RWPE2 (cell line): ENCODE measurements around the gene CAMSAP3.

Source experiments
- ATAC-seq: fragments of 200-7000 bp; cut with Tn5 transposase; 3 replicates; pipeline ENCODE4 v1.9.1; 2021; ENCODE audit warnings: low read depth
- DNase-seq: peaks from one replicate; pipeline ENCODE4 v3.0.0-alpha.2; 2020; ENCODE audit warnings: low spot score
- H3K27ac ChIP-seq: fragments of 450-650 bp; 2 replicates; pipeline ENCODE4 v1.5.1; 2017; ENCODE audit warnings: mild to moderate bottlenecking; ENCODE audit not compliant: poor library complexity, severe bottlenecking
- H3K27me3 ChIP-seq: fragments of 250-450 bp; sonication (Bioruptor Pico); 2 replicates; pipeline ENCODE4 v1.5.1; 2021; ENCODE audit warnings: mild to moderate bottlenecking, moderate library complexity; ENCODE audit not compliant: insufficient read depth, poor library complexity, severe bottlenecking
- H3K36me3 ChIP-seq: fragments of 250-450 bp; sonication (Bioruptor Pico); 2 replicates; pipeline ENCODE4 v1.5.1; 2020; ENCODE audit warnings: low read depth, mild to moderate bottlenecking, moderate library complexity
- H3K4me1 ChIP-seq: fragments of 250-450 bp; sonication (Bioruptor Pico); 2 replicates; pipeline ENCODE4 v1.5.1; 2021; ENCODE audit warnings: mild to moderate bottlenecking, moderate library complexity; ENCODE audit not compliant: insufficient read depth, poor library complexity, severe bottlenecking
- H3K4me3 ChIP-seq: fragments of 250-450 bp; sonication (Bioruptor Pico); 2 replicates; pipeline ENCODE4 v1.5.1; 2021; ENCODE audit warnings: mild to moderate bottlenecking, moderate library complexity; ENCODE audit not compliant: severe bottlenecking
- H3K9me3 ChIP-seq: fragments of 250-450 bp; sonication (Bioruptor Pico); 2 replicates; pipeline ENCODE4 v1.5.1; 2021; ENCODE audit warnings: mild to moderate bottlenecking, moderate library complexity; ENCODE audit not compliant: severe bottlenecking
- CTCF ChIP-seq: fragments of 450-650 bp; IDR thresholded peaks from one replicate; pipeline ENCODE4 v1.5.1; 2017; ENCODE audit warnings: mild to moderate bottlenecking, moderate library complexity; ENCODE audit not compliant: poor library complexity, severe bottlenecking

The CAMSAP3 gene

GRCh38 chr19:7589822-7590221, 5.8 kb upstream of the CAMSAP3 start:
- Histone ChIP-seq H3K9me3 (no peaks in the 10 kb centered on the region), H3K4me1 (no peaks in the 10 kb centered on the region), H3K27me3 (no peaks in the 10 kb centered on the region), H3K36me3 (no peaks in the 10 kb centered on the region), H3K4me3 (no peak overlapping the region), H3K27ac (no peak overlapping the region)
- TF ChIP-seq CTCF, result no peak
- DNase-seq (no peak), ATAC-seq (no peak)

DNA sequence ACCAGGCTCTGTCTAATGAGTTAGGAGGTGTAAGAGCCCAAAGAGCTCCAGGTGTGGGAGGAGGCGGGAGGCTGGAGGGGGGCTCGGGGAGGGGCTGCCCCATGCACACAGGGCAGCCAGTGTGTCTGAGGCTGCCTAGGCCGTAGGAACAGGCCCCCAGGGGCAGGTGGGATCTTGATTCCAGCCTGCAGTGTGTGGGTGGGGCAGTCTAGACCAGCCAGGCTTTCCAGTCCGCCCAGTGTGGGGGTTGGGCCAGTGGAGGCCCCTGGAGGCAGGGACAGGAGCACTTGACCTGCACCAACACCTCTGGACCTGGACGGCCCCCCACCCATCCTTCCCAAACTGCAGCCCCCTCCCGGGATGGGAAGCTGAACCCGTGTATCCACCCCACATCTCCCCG, 5.4 kb upstream of the CAMSAP3 start:
- no peak for TF ChIP-seq CTCF
- Histone ChIP-seq H3K27me3 (no peaks in the 10 kb centered on the region), H3K27ac (no peak overlapping the region), H3K9me3 (no peaks in the 10 kb centered on the region), H3K4me3 (no peak overlapping the region), H3K36me3 (no peaks in the 10 kb centered on the region), H3K4me1 (no peaks in the 10 kb centered on the region)
- ATAC-seq (no peak), DNase-seq (no peak)

- H3K4me3 ChIP-seq, result peak overlapping the region; percentile 62
- no peak for DNase-seq
Observed at GRCh38 chr19:7596211-7596937, 711 bp downstream of the CAMSAP3 start.

DNA sequence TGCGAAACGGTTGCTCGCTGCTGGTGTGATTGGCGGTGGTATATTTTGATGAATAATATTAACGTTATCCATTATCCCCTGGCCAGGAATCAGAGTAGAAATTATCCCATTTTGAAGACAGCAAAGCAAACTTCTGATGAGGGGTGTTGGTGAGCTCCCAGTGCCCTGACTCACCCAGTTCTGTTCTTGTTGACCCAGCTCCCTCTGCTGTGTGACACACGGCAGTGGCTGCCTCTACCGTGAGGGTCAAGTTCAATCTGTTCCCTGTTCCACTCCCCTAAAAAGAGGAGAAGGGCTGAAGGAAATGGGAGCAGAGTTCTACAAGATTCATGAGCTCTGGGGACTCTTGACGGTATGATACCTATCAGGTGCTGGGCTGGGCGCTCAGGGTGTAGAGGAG, 2.0 kb downstream of the CAMSAP3 start:
- TF ChIP-seq CTCF, result no peak
- H3K4me3 ChIP-seq, result no peak overlapping the region
- no peaks in the 10 kb centered on the region for H3K4me1 ChIP-seq
- ATAC-seq, result no peak
- H3K36me3 ChIP-seq, result no peaks in the 10 kb centered on the region
- H3K27ac ChIP-seq, result no peak overlapping the region
- no peaks in the 10 kb centered on the region for H3K27me3 ChIP-seq
- H3K9me3 ChIP-seq, result no peaks in the 10 kb centered on the region
- DNase-seq, result no peak

More at GRCh38 chr19:7596211-7596937, 711 bp downstream of the CAMSAP3 start:
- H3K36me3 ChIP-seq, result no peaks in the 10 kb centered on the region
- H3K9me3 ChIP-seq, result no peaks in the 10 kb centered on the region
- no peak overlapping the region for H3K27ac ChIP-seq
- no peak for TF ChIP-seq CTCF
- no peaks in the 10 kb centered on the region for H3K4me1 ChIP-seq
- H3K27me3 ChIP-seq, result no peaks in the 10 kb centered on the region
- ATAC-seq, result no peak

GRCh38 chr19:7598180-7598579, 2.5 kb downstream of the CAMSAP3 start:
- Histone ChIP-seq H3K9me3 (no peaks in the 10 kb centered on the region), H3K27ac (no peak overlapping the region), H3K4me3 (no peak overlapping the region), H3K27me3 (no peaks in the 10 kb centered on the region), H3K36me3 (no peaks in the 10 kb centered on the region), H3K4me1 (no peaks in the 10 kb centered on the region)
- ATAC-seq (no peak), DNase-seq (no peak)
- no peak for TF ChIP-seq CTCF
